ENCODE measurements around the gene GANC.
"Not testable (repeated sequence)": the region's sequence is repeated elsewhere in the genome, so short reads cannot be mapped to it uniquely, and the experiment has no call there.

GANC gene

GRCh38 chr15:42285034-42285433, 12.0 kb downstream of the GANC start:
- DNase-seq, result no peak

GRCh38 chr15:42286445-42287029, 13.5 kb downstream of the GANC start:
- no peak for DNase-seq

GRCh38 chr15:42287931-42288330, 14.9 kb downstream of the GANC start:
- DNase-seq, result no peak

- DNase-seq, result no peak
Observed at GRCh38 chr15:42289166-42289565, 16.2 kb downstream of the GANC start.

- not testable (repeated sequence) for DNase-seq
Observed at GRCh38 chr15:42301004-42301403, 28.0 kb downstream of the GANC start.

GRCh38 chr15:42306681-42307080, 33.7 kb downstream of the GANC start:
- DNase-seq, result no peak

GRCh38 chr15:42313463-42313862, 40.5 kb downstream of the GANC start:
- DNase-seq, result no peak

- DNase-seq, result no peak
Observed at GRCh38 chr15:42314818-42315217, 41.8 kb downstream of the GANC start.

GRCh38 chr15:42315521-42315920, 42.5 kb downstream of the GANC start:
- no peak for DNase-seq

GRCh38 chr15:42316282-42316805, 43.3 kb downstream of the GANC start:
- not testable (repeated sequence) for DNase-seq

- DNase-seq, result no peak
Observed at GRCh38 chr15:42319206-42319605, 46.2 kb downstream of the GANC start.

GRCh38 chr15:42324308-42324707, 51.3 kb downstream of the GANC start:
- no peak for DNase-seq

GRCh38 chr15:42329161-42329560, 56.2 kb downstream of the GANC start:
- no peak for DNase-seq

GRCh38 chr15:42329992-42330391, 57.0 kb downstream of the GANC start:
- DNase-seq, result no peak

- no peak for DNase-seq
Observed at GRCh38 chr15:42331235-42331634, 58.2 kb downstream of the GANC start.

GRCh38 chr15:42332331-42332730, 59.3 kb downstream of the GANC start:
- DNase-seq, result no peak

GRCh38 chr15:42335074-42335473, 62.1 kb downstream of the GANC start:
- no peak for DNase-seq

GRCh38 chr15:42336650-42337049, 63.6 kb downstream of the GANC start:
- DNase-seq, result not testable (repeated sequence)

GRCh38 chr15:42337104-42337503, 64.1 kb downstream of the GANC start:
- not testable (repeated sequence) for DNase-seq

- DNase-seq, result no peak
Observed at GRCh38 chr15:42338500-42338899, 65.5 kb downstream of the GANC start.

- no peak for DNase-seq
Observed at GRCh38 chr15:42343596-42344232, 70.7 kb downstream of the GANC start.

GRCh38 chr15:42344763-42345162, 71.8 kb downstream of the GANC start:
- no peak for DNase-seq

- no peak for DNase-seq
Observed at GRCh38 chr15:42345504-42345903, 72.5 kb downstream of the GANC start.

GRCh38 chr15:42348083-42348482, 75.1 kb downstream of the GANC start:
- no peak for DNase-seq

GRCh38 chr15:42349186-42349585, 76.2 kb downstream of the GANC start:
- DNase-seq, result no peak
